ENCODE measurements around the gene TMOD4. TPM values are rescaled to one million over a fixed set of nuclear protein-coding genes. Genes with fewer than 3 reads are reported as not detected.

TMOD4 gene
- polyA plus RNA-seq (2013, experiment 1 of 2), result 0.24 TPM
- 0.33 TPM for polyA plus RNA-seq (2013, experiment 2 of 2)

- Histone ChIP-seq H3K4ac (ENCODE audit: low read length) (no peak within 1 kb of the TSS), H3K9ac (ENCODE audit: low read depth, low read length, poor library complexity) (no peak within 1 kb of the TSS), H3K36me3 (replicated peaks in 1 of 2; ENCODE audit: control insufficient read depth in 2 of 2, insufficient read depth in 2 of 2, low read length in 2 of 2) (peaks cover 36 to 80% of the 10 kb centered on the region in 2 donors), H2BK5ac (ENCODE audit: low read length) (no peak within 1 kb of the TSS), H3K9me3 (replicated peaks in 1 of 2; ENCODE audit: control insufficient read depth in 2 of 2, insufficient read depth in 1 of 2, low read depth in 1 of 2, low read length in 2 of 2) (no peaks in the 10 kb centered on the region), H3K14ac (ENCODE audit: low read length) (no peak within 1 kb of the TSS), H2BK120ac (ENCODE audit: low read depth, low read length) (no peak within 1 kb of the TSS), H3K4me3 (ENCODE audit: low read length in 2 of 2) (no peak within 1 kb of the TSS), H4K91ac (ENCODE audit: low read depth, low read length, poor library complexity) (no peak within 1 kb of the TSS), H4K8ac (ENCODE audit: low read depth, low read length) (no peak within 1 kb of the TSS), H3K23ac (ENCODE audit: low read depth, low read length, poor library complexity) (no peak within 1 kb of the TSS), H3K4me1 (ENCODE audit: control insufficient read depth in 2 of 2, insufficient read depth in 1 of 2, low read depth in 1 of 2, low read length in 2 of 2) (no peaks in the 10 kb centered on the region), H3K79me1 (ENCODE audit: low read depth, low read length) (no peaks in the 10 kb centered on the region), H2BK15ac (ENCODE audit: low read length) (no peak within 1 kb of the TSS), H3K18ac (ENCODE audit: low read length) (no peak within 1 kb of the TSS), H3K4me2 (ENCODE audit: insufficient read depth, low read length, poor library complexity, severe bottlenecking) (no peak within 1 kb of the TSS), H3K27ac (replicated peaks; ENCODE audit: low read length) (no peak within 1 kb of the TSS), H2AFZ (ENCODE audit: low read length) (no peak within 1 kb of the TSS), H3K27me3 (ENCODE audit: control insufficient read depth in 3 of 3, insufficient read depth in 3 of 3, low read depth in 1 of 3, low read length in 3 of 3) (no peaks in the 10 kb centered on the region), H2BK12ac (ENCODE audit: low read length) (no peak within 1 kb of the TSS), H2AK5ac (ENCODE audit: low read depth, low read length) (no peak within 1 kb of the TSS)
- DNase-seq (ENCODE audit: low spot score), result no peak
- no CpG with 5 or more reads among the region's 4 CpGs for WGBS, 2 donors (ENCODE audit: extremely low coverage in 2 of 2, insufficient read length in 2 of 2, insufficient replicate concordance in 1 of 2)
Observed at GRCh38 chr1:151175863-151176262, at the start of gene TMOD4. TMOD4 (minus strand) TSS chr1:151175981; CDS start chr1:151174875, 1,106 bp downstream.

GRCh38 chr1:151222130-151222529 lies 46.3 kb upstream of the TMOD4 start:
- no peak overlapping the region for H3K23ac ChIP-seq (ENCODE audit: low read depth, low read length, poor library complexity)
- no peak overlapping the region for H3K27ac ChIP-seq (replicated peaks; ENCODE audit: low read length)
- H3K14ac ChIP-seq (ENCODE audit: low read length), result no peak overlapping the region
- peaks cover 2 to 76% of the 10 kb centered on the region in 2 donors for H3K36me3 ChIP-seq (replicated peaks in 1 of 2; ENCODE audit: control insufficient read depth in 2 of 2, insufficient read depth in 2 of 2, low read length in 2 of 2)
- H2BK15ac ChIP-seq (ENCODE audit: low read length), result no peak overlapping the region
- H2BK120ac ChIP-seq (ENCODE audit: low read depth, low read length), result no peak overlapping the region
- H3K4me1 ChIP-seq (ENCODE audit: control insufficient read depth in 2 of 2, insufficient read depth in 1 of 2, low read depth in 1 of 2, low read length in 2 of 2), result peaks cover 0 to 4% of the 10 kb centered on the region in 2 donors
- H3K4me2 ChIP-seq (ENCODE audit: insufficient read depth, low read length, poor library complexity, severe bottlenecking), result no peak overlapping the region
- no peak overlapping the region for H4K8ac ChIP-seq (ENCODE audit: low read depth, low read length)
- H2BK12ac ChIP-seq (ENCODE audit: low read length), result no peak overlapping the region
- H2AK5ac ChIP-seq (ENCODE audit: low read depth, low read length), result no peak overlapping the region
- H4K91ac ChIP-seq (ENCODE audit: low read depth, low read length, poor library complexity), result no peak overlapping the region
- no peak overlapping the region for H2AFZ ChIP-seq (ENCODE audit: low read length)
- no peak overlapping the region for H2BK5ac ChIP-seq (ENCODE audit: low read length)
- DNase-seq (ENCODE audit: low spot score), result no peak
- H3K9me3 ChIP-seq (replicated peaks in 1 of 2; ENCODE audit: control insufficient read depth in 2 of 2, insufficient read depth in 1 of 2, low read depth in 1 of 2, low read length in 2 of 2), result no peaks in the 10 kb centered on the region
- H3K18ac ChIP-seq (ENCODE audit: low read length), result no peak overlapping the region
- H3K79me1 ChIP-seq (ENCODE audit: low read depth, low read length), result peaks cover 2% of the 10 kb centered on the region
- no CpG with 5 or more reads among the region's 4 CpGs for WGBS, 2 donors (ENCODE audit: extremely low coverage in 2 of 2, insufficient read length in 2 of 2, insufficient replicate concordance in 1 of 2)
- H3K9ac ChIP-seq (ENCODE audit: low read depth, low read length, poor library complexity), result no peak overlapping the region
- no peak overlapping the region for H3K4me3 ChIP-seq (ENCODE audit: low read length in 2 of 2)
- H3K4ac ChIP-seq (ENCODE audit: low read length), result no peak overlapping the region
- no peaks in the 10 kb centered on the region for H3K27me3 ChIP-seq (ENCODE audit: control insufficient read depth in 3 of 3, insufficient read depth in 3 of 3, low read depth in 1 of 3, low read length in 3 of 3)

GRCh38 chr1:151221616-151222015 lies 45.8 kb upstream of the TMOD4 start:
- Histone ChIP-seq H3K18ac (ENCODE audit: low read length) (no peak overlapping the region), H2AFZ (ENCODE audit: low read length) (no peak overlapping the region), H2BK12ac (ENCODE audit: low read length) (no peak overlapping the region), H3K23ac (ENCODE audit: low read depth, low read length, poor library complexity) (no peak overlapping the region), H2AK5ac (ENCODE audit: low read depth, low read length) (no peak overlapping the region), H3K4me1 (ENCODE audit: control insufficient read depth in 2 of 2, insufficient read depth in 1 of 2, low read depth in 1 of 2, low read length in 2 of 2) (peaks cover 0 to 4% of the 10 kb centered on the region in 2 donors), H3K36me3 (replicated peaks in 1 of 2; ENCODE audit: control insufficient read depth in 2 of 2, insufficient read depth in 2 of 2, low read length in 2 of 2) (peaks cover 2 to 73% of the 10 kb centered on the region in 2 donors), H4K91ac (ENCODE audit: low read depth, low read length, poor library complexity) (no peak overlapping the region), H3K9me3 (replicated peaks in 1 of 2; ENCODE audit: control insufficient read depth in 2 of 2, insufficient read depth in 1 of 2, low read depth in 1 of 2, low read length in 2 of 2) (no peaks in the 10 kb centered on the region), H2BK120ac (ENCODE audit: low read depth, low read length) (no peak overlapping the region), H3K79me1 (ENCODE audit: low read depth, low read length) (peaks cover 2% of the 10 kb centered on the region), H3K4me2 (ENCODE audit: insufficient read depth, low read length, poor library complexity, severe bottlenecking) (no peak overlapping the region), H4K8ac (ENCODE audit: low read depth, low read length) (no peak overlapping the region), H2BK5ac (ENCODE audit: low read length) (no peak overlapping the region), H3K9ac (ENCODE audit: low read depth, low read length, poor library complexity) (no peak overlapping the region), H3K4me3 (ENCODE audit: low read length in 2 of 2) (no peak overlapping the region), H3K27me3 (ENCODE audit: control insufficient read depth in 3 of 3, insufficient read depth in 3 of 3, low read depth in 1 of 3, low read length in 3 of 3) (no peaks in the 10 kb centered on the region), H2BK15ac (ENCODE audit: low read length) (no peak overlapping the region), H3K27ac (replicated peaks; ENCODE audit: low read length) (no peak overlapping the region), H3K4ac (ENCODE audit: low read length) (no peak overlapping the region), H3K14ac (ENCODE audit: low read length) (no peak overlapping the region)
- no CpG with 5 or more reads among the region's 1 CpG for WGBS, 2 donors (ENCODE audit: extremely low coverage in 2 of 2, insufficient read length in 2 of 2, insufficient replicate concordance in 1 of 2)
- DNase-seq (ENCODE audit: low spot score), result no peak

- WGBS, 2 donors (ENCODE audit: extremely low coverage in 2 of 2, insufficient read length in 2 of 2, insufficient replicate concordance in 1 of 2), result 100% methylated on average over 1 of the region's 2 CpGs; no CpG with 5 or more reads in 1 of the 2 donors
- Histone ChIP-seq H3K4me3 (ENCODE audit: low read length in 2 of 2) (no peak overlapping the region), H2BK15ac (ENCODE audit: low read length) (no peak overlapping the region), H2BK5ac (ENCODE audit: low read length) (no peak overlapping the region), H3K4ac (ENCODE audit: low read length) (no peak overlapping the region), H2BK12ac (ENCODE audit: low read length) (no peak overlapping the region), H3K14ac (ENCODE audit: low read length) (no peak overlapping the region), H2AK5ac (ENCODE audit: low read depth, low read length) (no peak overlapping the region), H3K4me2 (ENCODE audit: insufficient read depth, low read length, poor library complexity, severe bottlenecking) (no peak overlapping the region), H3K23ac (ENCODE audit: low read depth, low read length, poor library complexity) (no peak overlapping the region), H3K18ac (ENCODE audit: low read length) (no peak overlapping the region), H3K4me1 (ENCODE audit: control insufficient read depth in 2 of 2, insufficient read depth in 1 of 2, low read depth in 1 of 2, low read length in 2 of 2) (no peaks in the 10 kb centered on the region), H3K9ac (ENCODE audit: low read depth, low read length, poor library complexity) (no peak overlapping the region), H2BK120ac (ENCODE audit: low read depth, low read length) (no peak overlapping the region), H3K27me3 (ENCODE audit: control insufficient read depth in 3 of 3, insufficient read depth in 3 of 3, low read depth in 1 of 3, low read length in 3 of 3) (no peaks in the 10 kb centered on the region), H3K36me3 (replicated peaks in 1 of 2; ENCODE audit: control insufficient read depth in 2 of 2, insufficient read depth in 2 of 2, low read length in 2 of 2) (peaks cover 10 to 77% of the 10 kb centered on the region in 2 donors), H4K91ac (ENCODE audit: low read depth, low read length, poor library complexity) (no peak overlapping the region), H4K8ac (ENCODE audit: low read depth, low read length) (no peak overlapping the region), H3K79me1 (ENCODE audit: low read depth, low read length) (peaks cover 6% of the 10 kb centered on the region), H3K9me3 (replicated peaks in 1 of 2; ENCODE audit: control insufficient read depth in 2 of 2, insufficient read depth in 1 of 2, low read depth in 1 of 2, low read length in 2 of 2) (no peaks in the 10 kb centered on the region), H3K27ac (replicated peaks; ENCODE audit: low read length) (no peak overlapping the region), H2AFZ (ENCODE audit: low read length) (no peak overlapping the region)
- no peak for DNase-seq (ENCODE audit: low spot score)
Observed at GRCh38 chr1:151213560-151213959, 37.8 kb upstream of the TMOD4 start.

All from neuronal stem cell (in vitro differentiated cells).